GM18868 (cell line): ENCODE data around the gene GNA12.

Experiments
- ATAC-seq: cut with Tn5 transposase; IDR thresholded peaks from one replicate; pipeline ENCODE4 v1.9.1; 2021; ENCODE audit warnings: mild to moderate bottlenecking, moderate library complexity; ENCODE audit not compliant: unreplicated experiment

Gene GNA12, protein sequence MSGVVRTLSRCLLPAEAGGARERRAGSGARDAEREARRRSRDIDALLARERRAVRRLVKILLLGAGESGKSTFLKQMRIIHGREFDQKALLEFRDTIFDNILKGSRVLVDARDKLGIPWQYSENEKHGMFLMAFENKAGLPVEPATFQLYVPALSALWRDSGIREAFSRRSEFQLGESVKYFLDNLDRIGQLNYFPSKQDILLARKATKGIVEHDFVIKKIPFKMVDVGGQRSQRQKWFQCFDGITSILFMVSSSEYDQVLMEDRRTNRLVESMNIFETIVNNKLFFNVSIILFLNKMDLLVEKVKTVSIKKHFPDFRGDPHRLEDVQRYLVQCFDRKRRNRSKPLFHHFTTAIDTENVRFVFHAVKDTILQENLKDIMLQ

DNA sequence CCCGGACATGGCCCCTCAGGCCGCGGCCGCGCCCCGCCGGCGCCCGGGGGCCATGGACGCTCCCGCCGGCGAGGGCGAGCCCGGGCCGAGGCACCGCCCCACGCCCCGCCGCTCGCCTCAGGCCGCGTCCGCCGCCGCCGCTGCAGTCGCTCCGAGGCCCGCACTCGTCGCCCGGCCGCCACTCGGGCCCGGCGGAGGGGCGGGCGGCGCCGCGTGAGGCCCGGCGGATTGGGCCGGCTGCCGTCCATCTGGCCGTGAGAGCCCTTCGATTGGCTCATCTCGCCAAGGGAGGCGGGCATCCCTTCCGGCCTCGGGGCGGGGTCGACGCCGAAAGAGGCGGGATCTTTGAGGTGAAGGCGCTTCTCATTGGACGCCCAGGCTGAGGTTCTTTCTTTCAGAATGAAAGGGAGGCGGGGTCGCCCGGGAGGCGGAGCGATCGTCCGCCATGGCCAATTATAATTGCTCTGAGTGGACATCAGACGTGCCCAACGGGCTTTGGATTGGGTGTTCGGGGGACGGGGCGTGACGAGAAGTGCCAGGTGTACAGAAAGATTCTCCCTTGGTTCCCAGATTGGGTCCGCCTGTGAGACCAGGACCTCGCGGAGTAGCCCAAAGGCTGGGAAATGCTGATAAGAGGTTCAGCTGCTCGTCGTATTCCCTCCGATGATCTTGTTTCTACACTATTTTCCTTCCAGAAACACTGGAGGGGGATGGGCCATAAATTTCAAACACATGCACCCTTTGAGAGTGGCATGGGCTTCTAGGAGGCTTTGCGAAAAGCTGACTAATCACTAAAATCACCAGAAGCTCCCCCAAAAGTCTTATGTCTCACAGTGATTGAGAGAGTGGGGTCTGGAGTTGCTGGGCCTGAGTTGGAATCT lies at the start of gene GNA12:
TSS of gene GNA12 (minus strand) at position 156 of the 881 bp plus-strand sequence. CDS start at position 9, 147 bp downstream.
- ATAC-seq: peak; percentile 94

DNA sequence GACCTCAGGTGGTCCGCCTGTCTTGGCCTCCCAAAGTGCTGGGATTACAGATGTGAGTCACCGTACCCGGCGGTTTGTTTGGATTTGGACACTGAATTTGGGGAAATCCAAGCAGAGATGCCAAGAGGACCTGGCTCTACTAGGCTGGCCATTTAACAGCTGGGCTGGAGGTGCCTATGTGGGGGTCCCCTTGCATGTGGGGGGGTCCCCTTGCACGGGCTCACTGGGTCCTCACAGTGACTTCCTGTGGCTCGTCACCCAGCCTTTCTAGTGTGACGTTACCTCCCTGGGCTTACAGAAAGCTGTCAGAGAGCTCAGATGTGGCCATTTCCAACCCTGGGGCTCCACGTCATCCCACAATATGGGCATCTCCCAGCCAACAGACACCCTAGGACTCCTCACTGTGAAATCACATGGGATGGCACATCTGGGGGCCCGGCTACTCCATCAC lies 49.3 kb upstream of the GNA12 start:
- ATAC-seq: peak; percentile 36

DNA sequence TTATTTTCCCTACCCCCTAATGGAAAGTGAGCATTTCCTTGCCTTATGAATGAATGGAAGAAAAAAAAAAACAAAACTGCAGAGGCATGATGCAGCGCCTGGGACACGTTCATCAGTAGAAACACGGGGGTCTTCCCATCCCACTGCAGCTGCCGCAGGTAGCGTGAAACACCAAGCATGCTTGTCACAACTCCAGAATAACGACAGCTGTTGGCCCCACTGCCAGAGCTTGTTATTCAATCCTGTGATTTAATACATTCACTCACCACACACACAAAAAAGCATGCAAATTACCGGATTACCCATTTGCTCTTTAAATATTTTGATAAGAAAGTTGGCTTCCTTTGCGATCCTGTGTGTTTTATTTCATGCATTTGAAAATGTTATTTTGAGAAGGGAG lies 48.4 kb upstream of the GNA12 start:
- no peak for ATAC-seq

DNA sequence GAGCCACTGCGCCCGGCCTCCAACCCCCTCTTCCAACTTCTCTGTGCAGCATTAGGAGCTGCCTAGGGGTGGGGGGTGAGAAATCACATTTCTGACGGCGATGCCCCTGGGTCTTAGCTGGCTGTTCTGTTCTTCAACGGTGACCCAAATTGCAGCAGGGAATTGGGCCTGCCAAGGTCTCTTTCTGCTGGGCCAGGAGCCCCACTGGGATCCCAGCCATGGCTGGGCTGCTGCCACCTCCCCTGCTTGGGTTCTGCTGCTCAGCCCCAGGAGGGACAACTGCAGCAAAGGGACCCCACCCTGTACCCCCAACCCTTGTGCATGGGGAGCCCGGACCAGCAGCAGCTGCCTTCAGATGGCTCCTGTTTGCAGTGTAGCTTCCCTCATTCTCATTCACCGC lies 43.7 kb upstream of the GNA12 start:
- no peak for ATAC-seq

DNA sequence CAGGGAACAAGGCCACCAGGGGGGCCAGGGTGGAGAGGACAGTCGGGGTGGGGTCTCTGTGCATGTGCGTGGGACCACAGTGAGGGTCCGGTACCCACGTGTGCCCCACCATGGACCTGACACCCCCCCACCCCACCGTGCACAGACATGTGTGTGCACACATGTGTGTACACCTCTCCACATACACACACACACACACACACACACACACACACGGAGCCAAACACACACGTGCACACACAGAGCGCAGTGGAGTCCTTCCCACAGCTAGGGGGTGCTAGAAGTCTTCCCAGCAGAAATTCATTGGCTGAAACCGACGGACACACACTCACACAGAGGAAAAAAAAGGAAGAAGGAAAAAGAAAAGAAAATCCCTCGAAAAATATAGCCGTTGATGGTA lies 42.8 kb upstream of the GNA12 start:
- peak; percentile 76 for ATAC-seq

DNA sequence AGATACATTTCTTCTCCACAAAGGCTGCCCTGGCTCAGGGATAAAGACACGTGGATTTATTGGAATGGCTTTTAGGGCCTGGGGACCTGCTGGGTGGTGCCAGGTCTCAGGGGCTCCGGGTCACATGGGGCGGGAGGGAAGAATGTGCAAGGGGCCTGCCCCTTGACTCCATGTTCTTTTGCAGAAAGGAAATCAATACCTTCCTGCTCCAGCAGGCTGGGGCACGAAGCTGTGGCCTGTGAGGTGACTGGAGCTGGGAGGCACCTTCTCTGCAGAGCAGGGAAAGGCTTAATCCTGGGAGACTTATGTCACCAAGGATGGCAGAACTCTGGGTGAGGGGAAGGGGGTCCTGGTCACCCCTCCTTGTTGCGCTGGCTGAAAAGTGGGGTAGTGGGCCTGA lies 42.3 kb upstream of the GNA12 start:
- ATAC-seq: no peak

DNA sequence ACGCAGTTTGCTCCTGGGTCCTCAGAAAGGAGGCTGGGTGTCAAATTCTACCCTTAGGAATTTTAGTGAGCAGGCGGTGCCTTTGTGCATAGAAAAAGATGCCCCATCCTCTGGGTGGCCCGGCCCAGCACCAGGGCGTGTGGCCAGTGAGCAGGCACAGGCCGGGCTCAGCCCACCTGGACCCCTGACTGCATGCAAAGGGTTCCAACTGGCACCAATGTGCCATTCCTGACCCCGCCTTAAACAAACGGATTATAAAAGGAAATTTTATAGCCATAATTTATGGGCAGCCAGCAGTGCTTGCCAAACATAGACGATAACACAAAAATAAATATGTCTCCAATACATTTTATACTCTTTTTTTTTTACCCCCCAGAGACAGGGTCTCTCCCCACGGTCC lies 40.1 kb upstream of the GNA12 start:
- no peak for ATAC-seq

DNA sequence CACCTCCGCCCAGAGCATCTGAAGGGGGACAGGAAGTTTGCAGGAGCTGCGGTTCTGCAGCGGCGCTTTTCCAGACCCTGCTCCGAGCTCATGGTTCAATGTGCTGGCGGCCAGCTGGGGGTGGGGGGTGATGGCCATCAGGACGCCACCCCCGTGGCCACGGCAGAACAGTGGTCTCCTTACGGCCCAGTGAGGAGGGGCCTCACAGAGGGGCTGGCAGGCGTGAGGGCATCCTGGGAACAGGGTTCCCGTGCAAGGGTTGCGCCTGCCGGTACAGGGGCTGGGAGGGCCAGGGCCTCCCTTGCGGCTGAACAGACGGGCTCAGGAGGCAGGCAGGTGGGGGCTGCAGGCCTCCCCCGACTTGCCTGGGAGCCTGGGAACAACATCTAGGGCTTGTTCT lies 39.0 kb upstream of the GNA12 start:
- ATAC-seq: no peak

DNA sequence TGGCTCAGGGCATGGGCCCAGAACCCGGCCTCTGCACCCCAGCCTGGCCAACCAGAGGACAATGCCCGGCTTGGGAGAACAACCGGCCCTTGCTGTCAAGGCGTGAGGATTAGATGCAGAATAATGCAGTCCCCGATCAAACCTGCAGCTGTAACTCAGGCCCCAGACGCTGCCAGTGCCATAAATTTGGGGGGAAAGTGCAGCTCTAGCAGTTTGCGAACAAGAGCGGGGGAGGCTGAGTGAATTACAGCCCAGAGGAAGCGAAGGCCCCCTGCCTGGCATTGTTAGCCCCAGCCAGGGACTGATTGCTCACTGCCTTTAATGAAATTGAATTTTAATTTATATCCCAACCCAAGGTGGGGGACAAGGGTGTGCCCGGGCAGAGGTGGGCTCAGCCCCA lies 38.0 kb upstream of the GNA12 start:
- ATAC-seq: no peak

DNA sequence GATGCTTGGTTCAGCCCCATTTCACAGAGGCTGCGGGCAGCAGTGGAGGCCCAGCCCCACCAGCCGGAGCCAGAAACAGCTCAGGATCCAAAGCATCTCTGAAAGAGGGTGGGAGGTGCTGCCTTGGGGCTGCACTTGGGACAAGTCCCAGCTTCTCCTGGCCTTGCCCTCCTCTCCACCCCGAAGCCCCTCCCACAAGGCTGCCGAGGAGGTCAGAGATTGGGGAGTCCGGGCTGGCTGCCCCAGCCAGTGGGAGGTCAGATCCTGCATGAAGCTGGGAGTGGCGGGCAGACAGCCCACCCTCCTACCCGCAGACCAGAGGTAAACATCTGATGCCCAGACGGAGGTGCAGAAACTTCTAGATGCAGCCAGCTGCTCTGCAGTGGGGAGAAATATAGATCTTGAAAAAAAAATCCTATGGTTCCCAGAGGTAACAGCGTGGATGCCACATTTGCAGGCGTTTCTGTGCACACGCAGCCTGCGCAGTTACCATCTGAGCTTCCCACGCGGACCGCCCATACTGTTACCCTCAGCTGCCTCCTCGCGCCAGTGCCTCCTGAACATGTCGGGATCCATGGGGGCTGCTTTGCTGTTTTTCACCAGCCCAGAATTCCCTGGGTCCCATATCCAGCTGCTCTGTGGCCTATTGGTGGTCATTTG lies 36.9 kb upstream of the GNA12 start:
- no peak for ATAC-seq

DNA sequence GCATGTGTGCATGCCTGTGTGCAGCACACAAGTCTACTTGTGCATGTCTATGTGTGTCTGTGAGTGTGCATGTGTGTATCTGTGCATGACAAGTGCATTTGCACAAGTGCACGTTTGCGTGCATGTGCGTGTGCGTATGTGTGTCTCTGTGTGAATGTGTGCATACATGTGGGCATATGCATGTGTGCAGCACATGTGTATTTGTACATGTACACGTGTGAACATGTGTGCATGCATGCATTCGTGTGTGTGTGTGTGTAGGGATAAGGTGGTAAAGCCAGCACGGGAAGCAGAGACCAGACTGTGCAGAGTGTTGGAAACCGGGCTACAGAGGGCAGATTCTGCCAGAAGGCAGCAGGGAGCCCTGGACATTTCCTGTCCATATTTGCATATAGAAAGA lies 35.9 kb upstream of the GNA12 start:
- no peak for ATAC-seq

DNA sequence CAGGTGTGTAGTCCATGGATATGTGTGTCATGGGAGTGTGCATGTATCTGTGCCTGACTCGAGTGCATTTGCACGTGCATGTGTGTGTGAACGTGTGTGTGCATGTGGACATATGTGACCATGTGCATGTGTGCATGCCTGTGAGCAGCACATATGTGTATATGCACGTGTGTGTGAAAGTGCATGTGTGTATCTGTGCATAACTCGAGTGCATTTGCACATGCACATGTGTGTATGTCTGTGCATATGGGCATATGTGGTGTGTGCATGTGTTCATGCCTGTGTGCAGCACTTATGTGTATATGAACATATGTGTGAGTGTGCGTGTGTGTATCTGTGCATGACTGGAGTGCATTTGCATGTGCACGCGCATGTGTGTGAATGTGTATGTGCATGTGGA lies 35.2 kb upstream of the GNA12 start:
- no peak for ATAC-seq

DNA sequence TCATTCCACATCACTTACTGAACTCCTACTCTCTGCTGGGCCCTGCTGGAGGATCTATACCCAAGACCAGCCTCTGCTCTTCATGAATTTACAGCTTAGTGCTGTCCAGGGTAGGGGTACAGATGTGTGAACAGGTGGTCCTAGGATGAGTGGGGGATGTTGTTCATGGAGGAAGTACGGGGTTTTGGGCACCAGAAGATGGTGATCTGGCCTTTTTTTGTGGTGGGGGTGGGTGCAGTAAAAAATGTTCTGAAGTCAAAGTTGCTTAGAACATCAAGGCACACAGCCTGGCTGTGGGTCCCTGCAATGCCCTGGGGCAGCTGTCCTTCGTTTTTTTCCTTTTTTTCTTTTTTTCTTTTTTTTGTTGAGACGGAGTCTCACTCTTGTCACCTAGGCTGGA lies 34.2 kb upstream of the GNA12 start:
- ATAC-seq: no peak

DNA sequence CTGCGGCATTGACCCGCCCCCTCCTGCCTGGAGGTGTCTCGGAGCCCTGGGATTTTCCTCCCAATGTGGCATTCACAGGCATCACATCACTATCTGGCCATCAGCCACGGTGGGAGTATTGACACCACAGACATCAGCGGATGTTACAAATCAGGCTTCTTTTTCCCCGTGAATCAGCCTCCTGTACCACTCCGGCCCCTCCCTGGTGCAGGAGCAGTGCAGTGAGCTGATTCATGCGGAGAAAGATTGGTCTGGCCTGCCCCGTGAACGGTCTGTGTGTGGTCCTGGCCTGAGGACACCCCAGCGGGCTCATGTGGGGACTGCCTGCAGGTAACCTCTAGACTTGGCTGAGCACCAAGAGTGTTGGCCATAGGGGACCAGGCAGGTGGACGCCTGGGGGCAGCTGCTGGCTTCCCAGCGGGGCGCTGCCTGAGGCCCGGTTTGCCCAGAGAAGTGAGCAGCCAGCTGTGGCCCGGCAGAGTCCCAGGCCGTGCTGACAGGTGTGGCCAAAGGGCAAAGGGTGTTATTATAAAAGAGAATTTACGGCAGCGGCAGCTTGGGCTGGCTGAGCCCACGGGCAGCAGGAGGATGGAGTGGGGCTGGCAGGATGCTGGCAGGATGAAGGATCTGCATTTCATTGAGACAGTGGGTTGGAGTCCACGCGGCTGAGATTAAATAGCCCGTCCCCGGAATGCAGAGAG lies 32.1 kb upstream of the GNA12 start:
- no peak for ATAC-seq

DNA sequence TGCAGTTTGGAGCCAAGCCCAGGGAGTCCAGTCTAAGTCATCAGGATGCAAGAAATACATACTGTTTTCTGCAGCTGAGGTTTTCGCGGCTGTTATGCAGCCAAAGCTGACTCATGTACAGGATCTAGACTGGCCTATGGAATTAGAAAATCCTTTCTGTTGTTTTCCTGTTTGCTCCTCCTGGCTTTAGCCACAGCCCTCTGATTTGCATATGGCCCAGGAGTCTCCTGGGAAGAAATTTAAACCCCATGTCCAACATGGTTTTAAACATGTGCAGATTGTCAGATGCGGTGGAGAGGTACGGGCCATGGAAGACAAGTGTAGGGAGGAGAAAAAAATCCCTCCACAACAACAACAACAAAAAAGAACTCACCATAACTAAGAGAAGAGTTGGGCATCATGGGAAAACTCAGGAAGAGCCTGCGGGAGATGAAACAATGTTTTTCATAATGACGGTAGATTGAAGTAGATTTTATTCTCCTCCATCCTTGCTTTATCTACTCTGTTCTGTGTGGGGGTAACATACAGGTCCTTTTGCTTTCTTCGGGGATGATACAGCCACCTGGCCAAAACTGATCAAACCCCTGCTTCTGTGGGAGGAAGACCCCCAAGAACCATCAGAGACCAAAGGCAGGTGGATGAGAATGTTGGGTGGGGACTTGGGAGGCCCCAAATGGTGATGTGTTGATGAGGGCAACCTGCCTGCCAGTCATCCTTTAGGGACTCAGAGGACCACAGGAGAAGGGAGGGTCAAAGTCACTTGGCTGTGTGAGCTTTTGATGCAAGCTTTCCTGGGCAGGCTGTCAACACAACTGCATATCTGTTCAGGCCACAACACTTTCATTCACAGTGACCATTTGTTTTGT lies 29.8 kb upstream of the GNA12 start:
- ATAC-seq: no peak

DNA sequence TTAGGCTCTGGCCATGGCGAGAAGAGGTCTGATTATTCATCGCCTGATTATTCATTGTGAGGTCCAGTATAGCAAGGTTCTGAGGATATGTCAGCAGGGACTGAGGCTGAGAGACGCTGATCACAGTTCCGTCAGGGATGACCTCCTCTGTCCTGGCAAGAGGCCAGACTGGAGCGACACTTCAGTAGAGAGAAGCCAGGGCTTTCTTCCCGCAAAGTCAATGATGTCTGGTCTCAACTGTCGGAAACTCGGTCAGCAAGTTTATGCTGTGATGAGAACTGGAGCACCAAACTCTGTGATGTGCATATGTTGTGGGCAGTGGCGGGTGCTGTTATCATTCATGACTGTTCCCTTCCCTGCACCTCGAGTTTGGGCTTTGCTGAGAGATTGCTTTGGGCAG lies 29.0 kb upstream of the GNA12 start:
- ATAC-seq: no peak

DNA sequence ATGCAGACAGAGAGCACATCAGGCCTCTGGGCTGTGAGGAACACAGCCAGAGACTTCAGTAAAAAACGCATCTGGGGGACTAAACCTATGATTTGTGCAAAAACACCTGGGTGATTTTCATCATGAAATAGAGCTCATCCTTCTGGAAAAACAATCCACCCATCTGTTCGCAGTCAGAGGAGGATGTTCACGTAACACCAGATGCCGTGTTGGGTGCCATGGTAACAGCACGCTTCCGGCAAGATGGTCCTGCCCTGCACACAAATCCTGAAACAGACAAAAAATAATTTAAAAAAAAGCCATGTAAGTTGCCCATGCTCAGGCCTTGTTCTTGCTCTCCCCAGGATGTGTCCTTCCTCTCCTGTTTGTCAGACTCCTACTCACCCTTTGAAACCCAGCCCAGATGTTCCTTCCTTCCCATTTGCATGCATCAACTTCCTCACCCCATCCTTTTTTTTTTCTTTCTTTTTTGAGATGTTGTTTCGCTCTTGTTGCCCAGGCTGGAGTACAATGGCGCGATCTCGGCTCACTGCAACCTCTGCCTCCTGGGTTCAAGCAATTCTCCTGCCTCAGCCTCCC lies 28.3 kb upstream of the GNA12 start:
- no peak for ATAC-seq

DNA sequence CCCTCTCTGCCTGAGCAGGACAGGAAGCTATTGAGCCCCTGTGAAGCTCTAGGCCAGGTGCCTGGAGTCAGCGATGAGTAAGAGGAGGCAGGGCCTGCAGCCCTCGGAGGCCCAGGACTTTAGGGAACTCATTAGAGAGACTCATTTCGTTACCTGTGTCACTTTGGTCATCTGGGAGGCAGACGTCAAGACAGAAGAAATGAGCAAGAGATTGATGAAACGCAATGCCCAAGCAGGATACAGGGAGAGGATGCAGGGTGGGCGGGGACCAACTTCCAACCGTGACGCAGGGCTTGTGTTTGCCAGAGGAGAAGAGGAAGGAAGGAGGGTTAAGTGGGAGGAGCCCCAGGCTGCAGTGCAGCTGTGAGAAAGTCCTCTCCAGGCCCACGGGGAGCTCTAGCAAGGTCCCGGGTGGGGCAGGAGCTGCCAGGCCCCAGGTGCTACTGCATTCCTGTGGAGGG lies 26.4 kb upstream of the GNA12 start:
- peak; percentile 70 for ATAC-seq

DNA sequence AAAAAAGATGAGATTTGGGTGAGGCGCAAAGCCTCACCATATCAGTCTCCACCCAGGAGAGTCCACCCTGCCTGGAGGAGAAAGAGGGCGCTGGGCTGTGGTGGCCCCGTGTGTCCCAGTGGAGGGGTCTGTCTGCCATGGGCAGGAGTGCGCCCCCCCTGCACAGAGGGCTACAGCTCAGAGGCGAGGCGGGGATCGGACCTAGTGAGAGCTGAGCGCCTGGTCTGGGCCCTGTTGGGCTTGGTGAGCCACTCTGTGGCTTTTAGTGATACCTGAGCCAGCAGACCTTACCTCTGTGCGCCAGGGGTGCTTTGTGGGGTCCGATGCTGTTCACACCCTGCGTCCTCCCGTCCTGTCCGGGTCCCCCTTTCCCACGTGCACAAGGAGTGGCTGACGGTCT lies 25.9 kb upstream of the GNA12 start:
- ATAC-seq: no peak

DNA sequence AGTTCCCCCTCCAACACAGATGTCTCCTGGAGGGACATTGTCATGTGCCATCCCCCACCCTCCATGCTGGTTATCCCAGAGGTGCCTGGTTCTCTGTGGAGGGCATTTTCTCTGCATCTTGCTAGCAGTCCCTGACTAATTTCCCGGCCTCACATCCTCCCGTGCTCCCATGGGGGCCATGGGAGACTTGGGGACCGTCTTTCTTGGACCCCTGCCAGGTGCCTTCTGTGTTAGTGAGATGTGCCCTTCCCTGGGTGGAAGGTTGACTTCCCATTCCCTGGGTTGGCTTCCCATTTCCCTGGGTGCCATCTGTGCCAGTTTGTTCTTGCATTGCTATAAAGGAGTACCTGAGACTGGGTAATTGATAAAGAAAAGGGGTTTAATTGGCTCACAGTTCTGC lies 22.5 kb upstream of the GNA12 start:
- ATAC-seq: no peak
